Measurements from ENCODE around the gene VPS54. TPM values are rescaled to one million over a fixed set of nuclear protein-coding genes. Genes with fewer than 3 reads are reported as not detected.

The VPS54 gene
- total RNA-seq, 2 donors from 2014 or later = 16.2 to 22.5 TPM

- no peak overlapping the region for H3K4me3 ChIP-seq
- H3K36me3 ChIP-seq = no peaks in the 10 kb centered on the region
- no peaks in the 10 kb centered on the region for H3K4me1 ChIP-seq
- no peak overlapping the region for H3K27ac ChIP-seq
- no peaks in the 10 kb centered on the region for H3K9me3 ChIP-seq
- no peak overlapping the region for H3K9ac ChIP-seq (ENCODE audit: low read depth in 2 of 2, low read length in 2 of 2)
- intact Hi-C loops (cut with DNase I) = no loop called here
- no peaks in the 10 kb centered on the region for H3K27me3 ChIP-seq
- DNase-seq = no peak
- TF ChIP-seq, protein P1, sequence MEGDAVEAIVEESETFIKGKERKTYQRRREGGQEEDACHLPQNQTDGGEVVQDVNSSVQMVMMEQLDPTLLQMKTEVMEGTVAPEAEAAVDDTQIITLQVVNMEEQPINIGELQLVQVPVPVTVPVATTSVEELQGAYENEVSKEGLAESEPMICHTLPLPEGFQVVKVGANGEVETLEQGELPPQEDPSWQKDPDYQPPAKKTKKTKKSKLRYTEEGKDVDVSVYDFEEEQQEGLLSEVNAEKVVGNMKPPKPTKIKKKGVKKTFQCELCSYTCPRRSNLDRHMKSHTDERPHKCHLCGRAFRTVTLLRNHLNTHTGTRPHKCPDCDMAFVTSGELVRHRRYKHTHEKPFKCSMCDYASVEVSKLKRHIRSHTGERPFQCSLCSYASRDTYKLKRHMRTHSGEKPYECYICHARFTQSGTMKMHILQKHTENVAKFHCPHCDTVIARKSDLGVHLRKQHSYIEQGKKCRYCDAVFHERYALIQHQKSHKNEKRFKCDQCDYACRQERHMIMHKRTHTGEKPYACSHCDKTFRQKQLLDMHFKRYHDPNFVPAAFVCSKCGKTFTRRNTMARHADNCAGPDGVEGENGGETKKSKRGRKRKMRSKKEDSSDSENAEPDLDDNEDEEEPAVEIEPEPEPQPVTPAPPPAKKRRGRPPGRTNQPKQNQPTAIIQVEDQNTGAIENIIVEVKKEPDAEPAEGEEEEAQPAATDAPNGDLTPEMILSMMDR (IDR thresholded peaks at IDR 0.05) = no peak
Observed at GRCh38 chr2:63902149-63902548, 117.1 kb downstream of the VPS54 start.

GRCh38 chr2:63899639-63900038 is 119.6 kb downstream of the VPS54 start:
- Histone ChIP-seq H3K4me1 (no peaks in the 10 kb centered on the region), H3K9ac (ENCODE audit: low read depth in 2 of 2, low read length in 2 of 2) (no peak overlapping the region), H3K9me3 (no peaks in the 10 kb centered on the region), H3K27ac (no peak overlapping the region), H3K36me3 (no peaks in the 10 kb centered on the region), H3K27me3 (no peaks in the 10 kb centered on the region), H3K4me3 (no peak overlapping the region)
- no peak for DNase-seq
- TF ChIP-seq, protein P1 (IDR thresholded peaks at IDR 0.05) = no peak
- intact Hi-C loops (cut with DNase I) = no loop called here

- H3K9me3 ChIP-seq = no peaks in the 10 kb centered on the region
- H3K27ac ChIP-seq = no peak overlapping the region
- DNase-seq = no peak
- H3K27me3 ChIP-seq = no peaks in the 10 kb centered on the region
- H3K9ac ChIP-seq (ENCODE audit: low read depth in 2 of 2, low read length in 2 of 2) = no peak overlapping the region
- H3K36me3 ChIP-seq = no peaks in the 10 kb centered on the region
- no peaks in the 10 kb centered on the region for H3K4me1 ChIP-seq
- intact Hi-C loops (cut with DNase I) = no loop called here
- TF ChIP-seq, protein P1 (IDR thresholded peaks at IDR 0.05) = no peak
- no peak overlapping the region for H3K4me3 ChIP-seq
Observed at GRCh38 chr2:63898839-63899238, 120.4 kb downstream of the VPS54 start.

DNA sequence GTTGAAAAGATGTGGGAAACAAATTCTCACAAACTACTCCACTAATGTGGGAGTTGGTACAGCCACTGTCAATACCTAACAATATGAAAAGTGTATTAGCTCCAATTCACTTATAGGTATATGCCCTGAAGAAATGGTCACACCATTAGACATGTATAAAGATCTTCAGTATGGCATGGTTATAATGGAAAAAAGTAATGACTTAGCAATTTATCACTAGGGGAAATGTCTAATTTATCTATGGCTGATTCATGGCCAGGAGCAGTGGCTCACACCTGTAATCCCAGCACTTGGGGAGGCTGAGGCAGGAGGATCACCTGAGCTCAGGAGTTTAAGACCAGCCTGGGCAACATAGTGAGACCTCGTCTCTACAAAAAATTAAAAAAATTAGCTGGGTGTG is 125.1 kb downstream of the VPS54 start:
- Histone ChIP-seq H3K27ac (no peak overlapping the region), H3K9ac (ENCODE audit: low read depth in 2 of 2, low read length in 2 of 2) (no peak overlapping the region), H3K9me3 (no peaks in the 10 kb centered on the region), H3K4me1 (no peaks in the 10 kb centered on the region), H3K36me3 (no peaks in the 10 kb centered on the region), H3K27me3 (no peaks in the 10 kb centered on the region), H3K4me3 (no peak overlapping the region)
- no peak for DNase-seq
- TF ChIP-seq, protein P1 (IDR thresholded peaks at IDR 0.05) = no peak
- intact Hi-C loops (cut with DNase I) = no loop called here

DNA sequence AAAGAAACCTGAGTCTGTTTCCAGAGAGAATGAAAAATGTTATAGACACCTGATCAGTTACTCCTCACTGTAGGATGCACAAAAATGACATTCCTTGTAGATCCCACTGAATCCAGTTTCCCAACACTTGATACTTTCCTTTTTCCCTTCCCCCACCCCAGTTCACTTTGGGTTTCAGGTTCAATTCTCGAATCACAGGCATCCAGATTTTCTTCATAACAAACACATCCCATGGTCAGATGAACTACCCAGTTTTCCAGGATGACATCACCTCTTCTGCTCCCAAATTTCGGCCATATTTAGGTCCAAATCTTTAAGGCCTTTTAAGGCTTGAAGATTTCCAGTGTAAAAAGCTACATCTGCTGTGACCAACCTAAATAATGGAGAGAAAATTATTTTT is 126.1 kb downstream of the VPS54 start:
- no peak overlapping the region for H3K9ac ChIP-seq (ENCODE audit: low read depth in 2 of 2, low read length in 2 of 2)
- no peak for DNase-seq
- H3K27ac ChIP-seq = no peak overlapping the region
- no peak overlapping the region for H3K4me3 ChIP-seq
- TF ChIP-seq, protein P1 (IDR thresholded peaks at IDR 0.05) = no peak
- H3K4me1 ChIP-seq = no peaks in the 10 kb centered on the region
- no peaks in the 10 kb centered on the region for H3K9me3 ChIP-seq
- intact Hi-C loops (cut with DNase I) = no loop called here
- H3K36me3 ChIP-seq = no peaks in the 10 kb centered on the region
- no peaks in the 10 kb centered on the region for H3K27me3 ChIP-seq

Data from colonic mucosa (tissue), 4 donors.